ENCODE results near the gene SH3GLB1.
A peak's percentile ranks its signal among the peaks of the same experiment; 100 is the strongest.

SH3GLB1 gene

GRCh38 chr1:86739648-86740509 lies 35.5 kb downstream of the SH3GLB1 start:
- no peak for DNase-seq

DNA sequence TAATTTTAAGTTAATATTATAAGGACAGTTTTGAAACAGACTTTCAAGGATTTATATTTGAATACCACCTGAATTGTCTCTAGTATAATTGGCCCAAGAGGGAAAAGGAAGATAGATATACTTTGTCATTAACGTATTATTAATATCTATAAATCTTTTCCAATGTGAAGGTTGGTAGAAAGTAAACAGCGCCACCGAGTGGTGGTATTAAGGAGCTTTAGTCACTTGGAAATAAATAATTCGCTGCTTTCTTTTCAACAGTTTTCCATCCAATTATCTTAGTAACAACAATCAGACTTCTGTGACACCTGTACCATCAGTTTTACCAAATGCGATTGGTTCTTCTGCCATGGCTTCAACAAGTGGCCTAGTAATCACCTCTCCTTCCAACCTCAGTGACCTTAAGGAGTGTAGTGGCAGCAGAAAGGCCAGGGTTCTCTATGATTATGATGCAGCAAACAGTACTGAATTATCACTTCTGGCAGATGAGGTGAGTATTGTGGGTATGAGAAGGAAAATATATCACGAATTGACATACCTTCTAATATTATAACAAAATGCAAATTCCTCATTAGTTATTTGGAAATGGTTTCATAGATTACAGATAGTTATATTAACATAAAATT lies 37.7 kb downstream of the SH3GLB1 start:
- DNase-seq = peak; percentile 37

DNA sequence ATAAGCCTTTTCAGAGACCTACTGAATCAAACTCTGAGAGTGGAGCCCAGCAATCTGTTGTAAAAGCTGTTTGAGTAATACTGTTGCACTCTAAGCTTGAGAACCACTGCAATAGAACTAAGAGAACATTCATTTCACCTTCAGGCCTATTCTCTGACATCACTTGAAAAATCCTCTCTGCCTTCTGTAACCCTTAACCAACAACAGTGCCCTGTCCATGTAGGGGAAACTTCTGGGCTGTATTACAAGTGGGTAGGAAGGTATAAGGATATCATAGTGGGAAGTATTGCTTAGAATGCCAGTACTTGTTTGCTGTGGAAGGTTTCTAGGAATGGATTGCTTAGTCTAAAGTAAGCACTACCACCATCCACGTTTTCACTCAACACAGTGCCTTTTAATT lies 42.9 kb downstream of the SH3GLB1 start:
- no peak for DNase-seq

- no peak for DNase-seq
Measured at GRCh38 chr1:86748622-86749373, 44.4 kb downstream of the SH3GLB1 start.

GRCh38 chr1:86750076-86750475 lies 45.7 kb downstream of the SH3GLB1 start:
- DNase-seq = no peak

- DNase-seq = no peak
Measured at GRCh38 chr1:86750530-86750929, 46.2 kb downstream of the SH3GLB1 start.

GRCh38 chr1:86751923-86752322 lies 47.5 kb downstream of the SH3GLB1 start:
- no peak for DNase-seq

DNA sequence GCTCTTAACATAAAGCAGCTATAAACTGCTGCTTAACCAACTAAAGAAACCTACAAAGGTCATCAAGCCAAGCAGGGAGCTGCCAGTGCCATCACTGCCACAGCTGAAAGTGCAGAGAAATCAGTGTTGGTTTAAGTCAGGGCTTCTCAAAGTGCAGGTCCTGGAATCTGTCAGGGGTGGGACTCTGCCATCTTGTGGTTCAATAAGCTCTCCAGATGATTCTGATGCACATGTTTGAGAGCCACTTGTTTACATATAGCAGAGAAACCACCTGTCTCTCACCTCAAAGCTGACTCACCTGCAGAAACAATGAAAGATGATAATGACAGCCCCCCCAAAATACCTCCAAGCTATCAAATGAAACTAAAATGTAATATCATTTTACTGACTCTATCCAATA lies 49.3 kb downstream of the SH3GLB1 start:
- no peak for DNase-seq

DNA sequence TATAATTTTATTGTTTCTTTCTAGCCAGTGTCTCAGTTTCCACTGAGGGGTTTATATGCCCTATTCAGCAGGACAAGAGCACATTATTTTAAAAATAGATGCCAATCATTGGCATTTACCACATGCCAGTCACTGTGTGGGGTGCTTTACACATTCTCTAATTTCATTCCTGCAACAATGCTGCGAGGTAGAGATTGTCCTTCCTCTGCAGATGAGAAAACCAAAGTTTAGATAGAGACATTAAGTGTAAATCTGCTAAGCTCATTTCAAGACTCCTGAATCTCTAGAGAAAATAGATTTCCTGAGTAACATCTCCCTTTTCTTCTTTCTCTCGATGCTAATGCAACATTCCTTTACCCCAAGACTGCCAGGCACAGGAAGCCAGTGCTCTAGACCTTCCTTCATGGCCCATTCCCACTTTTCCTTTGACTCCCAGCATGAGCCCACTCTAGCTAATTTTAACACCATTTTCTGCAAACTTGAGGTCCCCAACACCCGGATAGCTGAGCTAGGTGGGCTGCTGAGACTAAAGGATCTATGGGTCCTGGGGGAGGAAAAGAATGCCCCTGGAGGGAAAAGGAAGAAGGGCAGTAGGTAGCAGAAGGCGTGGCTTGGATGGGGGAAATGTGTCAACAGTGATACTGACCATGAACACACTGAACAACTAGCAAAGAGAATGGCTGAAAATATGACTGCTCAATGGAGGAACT lies 50.0 kb downstream of the SH3GLB1 start:
- no peak for DNase-seq

DNA sequence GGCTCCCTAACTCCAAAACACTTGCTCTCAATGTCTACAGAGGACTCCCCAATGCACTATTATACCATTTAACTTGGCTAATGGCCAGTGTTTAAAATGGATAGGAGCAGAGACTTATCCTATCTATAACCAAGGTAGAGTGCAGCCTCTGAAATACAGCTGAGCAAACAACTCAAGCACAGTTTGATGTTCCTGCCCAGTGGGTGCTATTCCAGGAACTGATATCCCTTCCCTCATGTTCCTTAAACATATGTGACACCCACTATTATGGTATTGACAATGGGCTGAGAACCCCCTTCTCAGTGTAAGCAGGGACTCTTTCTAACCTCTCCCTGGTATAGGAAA lies 51.7 kb downstream of the SH3GLB1 start:
- no peak for DNase-seq

DNA sequence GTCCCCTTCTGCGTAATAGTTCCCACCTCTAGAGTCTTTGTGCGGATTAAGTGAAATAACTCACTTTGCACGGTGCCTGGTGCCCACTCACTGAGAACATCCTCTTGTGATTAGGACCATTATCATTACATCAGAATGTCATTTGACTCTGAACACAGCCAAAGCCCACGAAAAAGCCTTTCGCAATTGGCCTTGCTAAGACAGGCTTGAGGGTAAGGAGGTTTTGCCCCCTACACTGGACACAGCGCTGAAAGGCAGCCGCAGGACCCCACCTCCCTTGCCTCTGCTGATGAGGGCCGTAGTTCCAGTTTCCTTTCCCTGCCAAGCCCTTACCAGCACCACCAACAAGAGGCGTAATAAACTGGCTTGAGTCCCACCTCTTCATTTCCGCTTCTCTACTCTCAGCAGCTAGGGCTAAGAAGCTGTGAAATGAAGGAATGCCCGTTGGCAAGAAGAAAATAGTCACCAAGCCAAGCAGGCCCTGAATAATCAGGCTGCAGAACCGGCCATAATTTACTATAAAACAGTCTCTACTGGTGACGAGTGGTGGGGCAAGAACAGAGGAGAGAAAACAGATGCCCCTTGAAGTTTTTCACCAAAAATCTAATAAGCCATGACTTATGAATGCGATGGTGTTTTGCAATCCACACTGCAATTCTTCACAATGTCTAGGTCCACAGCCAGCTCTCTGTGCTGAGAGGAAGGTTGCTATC lies 53.1 kb downstream of the SH3GLB1 start:
- DNase-seq = no peak

DNA sequence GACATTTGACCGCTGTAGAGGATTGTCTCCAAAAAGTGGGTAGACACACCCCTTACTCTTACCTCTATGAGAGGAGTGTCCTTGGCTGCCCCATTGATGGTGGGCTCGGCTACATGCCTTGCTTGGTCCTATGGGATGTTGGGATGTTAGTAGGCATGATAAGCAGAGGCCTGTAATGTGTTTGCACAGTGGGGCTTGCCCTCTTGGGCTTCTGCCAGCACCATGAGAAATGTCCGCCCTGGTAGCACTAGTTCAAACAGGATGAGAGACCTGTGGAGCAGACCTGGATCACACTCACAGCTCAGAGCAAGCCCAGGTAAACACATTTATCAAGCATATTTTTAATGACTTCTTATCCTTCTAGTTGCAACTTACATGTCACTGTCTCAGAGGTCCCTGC lies 54.2 kb downstream of the SH3GLB1 start:
- no peak for DNase-seq

DNA sequence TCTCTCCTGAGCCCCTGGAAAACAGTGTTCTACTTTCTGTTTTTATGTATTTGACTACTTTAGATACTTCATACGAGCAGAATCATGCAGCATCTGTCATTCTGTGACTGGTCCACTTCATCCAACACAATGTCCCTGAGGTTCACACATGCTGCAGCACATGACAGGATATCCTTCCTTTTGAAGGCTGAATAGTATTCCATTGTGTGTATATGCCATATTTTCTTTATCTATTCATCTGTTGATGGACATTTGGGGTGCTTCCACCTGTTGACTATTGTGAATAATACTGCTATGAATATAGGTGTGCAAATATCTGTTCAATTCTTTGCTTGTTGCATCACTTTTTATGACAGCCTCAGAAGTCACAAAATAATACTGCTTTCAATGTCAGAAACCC lies 55.8 kb downstream of the SH3GLB1 start:
- no peak for DNase-seq

- no peak for DNase-seq
Measured at GRCh38 chr1:86762336-86762735, 58.0 kb downstream of the SH3GLB1 start.

- DNase-seq = no peak
Measured at GRCh38 chr1:86764523-86764922, 60.1 kb downstream of the SH3GLB1 start.

- DNase-seq = no peak
Measured at GRCh38 chr1:86765073-86765472, 60.7 kb downstream of the SH3GLB1 start.

GRCh38 chr1:86765674-86766073 lies 61.3 kb downstream of the SH3GLB1 start:
- no peak for DNase-seq

GRCh38 chr1:86768554-86768953 lies 64.2 kb downstream of the SH3GLB1 start:
- no peak for DNase-seq

GRCh38 chr1:86769065-86769464 lies 64.7 kb downstream of the SH3GLB1 start:
- no peak for DNase-seq

DNA sequence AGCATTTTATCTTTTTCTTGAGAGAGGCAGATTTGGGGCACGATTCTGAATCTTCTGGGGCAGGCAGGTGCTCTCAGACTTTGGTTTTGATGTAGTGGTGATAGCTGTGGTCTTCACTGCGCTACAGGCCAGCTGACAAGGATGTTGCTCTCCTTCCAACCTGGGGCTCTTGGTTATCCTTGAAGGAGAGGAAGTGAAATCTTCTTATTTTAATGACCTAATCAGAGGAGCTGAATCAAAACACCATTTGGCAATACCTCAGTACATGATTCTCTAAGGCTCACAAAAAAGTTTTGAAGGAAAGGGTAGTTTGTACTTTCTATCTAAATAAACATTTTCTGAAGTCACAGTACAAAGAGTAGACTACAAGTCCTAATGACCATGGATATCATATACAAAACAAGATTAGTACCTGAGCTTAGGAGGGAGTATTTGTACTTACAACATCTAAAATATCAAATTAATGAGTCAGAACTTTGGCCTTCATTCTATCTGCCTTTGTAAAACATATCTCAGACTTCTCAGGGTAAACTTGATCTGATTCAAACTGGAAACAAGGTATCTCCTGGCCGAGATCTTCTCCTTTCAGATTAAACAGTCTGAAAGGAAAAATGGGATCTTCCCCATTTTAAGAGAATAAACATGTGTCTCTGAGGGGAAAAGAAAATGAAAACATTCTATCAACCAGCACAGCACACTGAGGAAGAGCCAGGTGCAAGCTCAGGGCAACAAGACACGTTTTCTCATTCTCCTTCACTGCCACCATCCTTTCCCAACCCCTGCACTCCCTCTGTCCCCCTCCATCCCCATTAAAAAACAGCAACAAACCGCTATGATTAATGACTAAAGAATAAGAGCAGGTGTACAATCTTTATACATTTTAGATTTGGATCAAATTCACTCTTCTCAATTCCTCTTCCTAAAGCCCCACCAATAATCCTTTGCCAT lies 69.2 kb downstream of the SH3GLB1 start:
- DNase-seq = no peak
